Fibroblast of lung (primary cell): ENCODE results near the gene PAFAH2. TPM values are rescaled to one million over a fixed set of nuclear protein-coding genes. Genes with fewer than 3 reads are reported as not detected.

ENCODE experiments used
- DNase-seq, 2 donors: peaks; one replicate each; pipeline versions ENCODE4 v3.0.0 to v3.0.0-alpha.2; 2010; ENCODE audit warnings: low read depth in 2 of 2
- H2AFZ ChIP-seq: 2 replicates; pipeline ENCODE4 v1.5.1; 2012; ENCODE audit warnings: low read length, control low read depth, inconsistent platforms
- H3K27ac ChIP-seq: 2 replicates; pipeline ENCODE4 v1.5.1; 2011; ENCODE audit warnings: low read length, control low read depth; ENCODE audit not compliant: insufficient read depth
- H3K27me3 ChIP-seq: 2 replicates; pipeline ENCODE4 v1.5.1; 2011; ENCODE audit warnings: mild to moderate bottlenecking, low read length; ENCODE audit not compliant: control insufficient read depth, insufficient read depth
- H3K36me3 ChIP-seq: 2 replicates; pipeline ENCODE4 v1.5.1; 2011; ENCODE audit warnings: low read length; ENCODE audit not compliant: control insufficient read depth, insufficient read depth
- H3K4me1 ChIP-seq: 2 replicates; pipeline ENCODE4 v1.5.1; 2011; ENCODE audit warnings: low read length; ENCODE audit not compliant: control insufficient read depth, insufficient read depth; ENCODE audit errors: extremely low read depth
- H3K4me2 ChIP-seq: 2 replicates; pipeline ENCODE4 v1.5.1; 2011; ENCODE audit warnings: low read length, control low read depth; ENCODE audit not compliant: insufficient read depth; ENCODE audit errors: extremely low read depth
- H3K4me3 ChIP-seq, 4 experiments: fragments of 200-600 bp in 1 of 4; sonication (generic) in 1 of 4; replicated peaks in 1 of 4; 2 replicates each; pipeline ENCODE4 v1.5.1; 2011 to 2016; ENCODE audit warnings: low read length in 4 of 4, low read depth in 3 of 4, mild to moderate bottlenecking in 3 of 4, control low read depth in 2 of 4, inconsistent platforms in 1 of 4, mixed read lengths in 1 of 4; ENCODE audit not compliant: insufficient read depth in 1 of 4; ENCODE audit errors: control extremely low read depth in 1 of 4
- H3K79me2 ChIP-seq: 2 replicates; pipeline ENCODE4 v1.5.1; 2012; ENCODE audit warnings: mild to moderate bottlenecking, low read length, inconsistent platforms; ENCODE audit not compliant: control insufficient read depth, insufficient read depth
- H3K9ac ChIP-seq: 2 replicates; pipeline ENCODE4 v1.5.1; 2011; ENCODE audit warnings: mild to moderate bottlenecking, low read length, control low read depth; ENCODE audit not compliant: insufficient read depth
- H3K9me3 ChIP-seq: 2 replicates; pipeline ENCODE4 v1.5.1; 2012; ENCODE audit warnings: low read depth, low read length; ENCODE audit not compliant: control insufficient read depth, insufficient read depth
- H4K20me1 ChIP-seq: 2 replicates; pipeline ENCODE4 v1.5.1; 2011; ENCODE audit warnings: low read length; ENCODE audit not compliant: control insufficient read depth, insufficient read depth; ENCODE audit errors: extremely low read depth
- CTCF ChIP-seq, 2 donors: IDR thresholded peaks in 1 of 2; conservative IDR thresholded peaks in 1 of 2; 1 replicate in 1 of 2; 2 replicates in 1 of 2; pipeline ENCODE4 v1.5.1; 2011 to 2012; ENCODE audit warnings: low read length in 2 of 2, control low read depth in 1 of 2, inconsistent platforms in 1 of 2, low read depth in 1 of 2, mild to moderate bottlenecking in 1 of 2
- EZH2 ChIP-seq: IDR thresholded peaks from 2 replicates; pipeline ENCODE4 v1.5.1; 2012; ENCODE audit warnings: low read length, control low read depth, mild to moderate bottlenecking; ENCODE audit errors: missing control alignments
- polyA plus RNA-seq, 2 donors: library from polyadenylated mRNA; depleted of rRNA in 1 of 2; stranded (reverse) in 1 of 2; unstranded in 1 of 2; fragments of >200 nt; gene quantifications; 2 replicates each; pipeline ENCODE4 v1.2.1, GENCODE V29; 2011 to 2012; ENCODE audit warnings: missing spikeins in 1 of 2
- total RNA-seq: library from RNA; depleted of rRNA; stranded (reverse); fragments of >200 nt; gene quantifications from 2 replicates; pipeline ENCODE4 v1.2.1, GENCODE V29; 2014

PAFAH2 gene
- total and polyA plus RNA-seq, 2 donors (not counting 1 experiment from before 2014, with no cell fraction given), result 8.3 to 11.7 TPM

- Histone ChIP-seq H4K20me1 (no peaks in the 10 kb centered on the region), H2AFZ (no peak overlapping the region), H3K36me3 (no peaks in the 10 kb centered on the region), H3K4me3 (no peak overlapping the region), H3K9me3 (no peaks in the 10 kb centered on the region), H3K4me1 (no peaks in the 10 kb centered on the region), H3K27ac (no peak overlapping the region), H3K27me3 (peaks cover 6% of the 10 kb centered on the region), H3K9ac (no peak overlapping the region), H3K79me2 (no peaks in the 10 kb centered on the region), H3K4me2 (no peak overlapping the region)
- no peak for DNase-seq
- TF ChIP-seq CTCF (conservative IDR thresholded peaks at IDR 0.05 in 1 of 2, IDR thresholded peaks at IDR 0.05 in 1 of 2; ENCODE audit: low read depth in 1 of 2, low read length in 2 of 2) (no peak), EZH2 (no peak)
These were observed 65.5 kb downstream of the PAFAH2 start for GRCh38 chr1:25932321-25932720.

DNA sequence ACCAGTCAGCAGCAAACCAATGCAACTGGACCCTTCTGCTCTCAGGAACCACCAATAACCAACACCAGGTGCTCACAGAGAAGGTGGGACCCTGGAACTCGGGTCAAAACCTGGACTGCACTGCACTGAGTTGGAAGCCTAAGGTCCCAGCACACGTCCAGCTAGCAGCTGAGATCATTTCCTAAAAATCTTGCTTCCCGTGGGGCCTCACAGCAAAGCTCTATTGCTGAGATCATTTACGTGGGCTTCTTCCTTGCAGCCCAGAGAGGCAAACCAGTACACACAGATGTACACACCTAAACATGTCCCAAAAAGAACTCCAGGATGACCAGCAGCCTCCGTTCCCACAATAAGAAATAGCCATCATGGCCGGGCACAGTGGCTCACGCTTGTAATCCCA, 68.8 kb downstream of the PAFAH2 start:
- H3K9ac ChIP-seq, result no peak overlapping the region
- DNase-seq, result no peak
- H3K9me3 ChIP-seq, result no peaks in the 10 kb centered on the region
- H3K27ac ChIP-seq, result no peak overlapping the region
- no peaks in the 10 kb centered on the region for H3K4me1 ChIP-seq
- no peaks in the 10 kb centered on the region for H4K20me1 ChIP-seq
- no peak for TF ChIP-seq EZH2
- no peak for TF ChIP-seq CTCF (conservative IDR thresholded peaks at IDR 0.05 in 1 of 2, IDR thresholded peaks at IDR 0.05 in 1 of 2; ENCODE audit: low read depth in 1 of 2, low read length in 2 of 2)
- H3K27me3 ChIP-seq, result peaks cover 6% of the 10 kb centered on the region
- H2AFZ ChIP-seq, result no peak overlapping the region
- H3K4me2 ChIP-seq, result no peak overlapping the region
- no peaks in the 10 kb centered on the region for H3K79me2 ChIP-seq
- no peak overlapping the region for H3K4me3 ChIP-seq
- H3K36me3 ChIP-seq, result no peaks in the 10 kb centered on the region

- no peak overlapping the region for H3K27ac ChIP-seq
- DNase-seq, result no peak
- H3K4me1 ChIP-seq, result no peaks in the 10 kb centered on the region
- no peak for TF ChIP-seq EZH2
- TF ChIP-seq CTCF (conservative IDR thresholded peaks at IDR 0.05 in 1 of 2, IDR thresholded peaks at IDR 0.05 in 1 of 2; ENCODE audit: low read depth in 1 of 2, low read length in 2 of 2), result no peak
- H4K20me1 ChIP-seq, result no peaks in the 10 kb centered on the region
- no peaks in the 10 kb centered on the region for H3K9me3 ChIP-seq
- no peaks in the 10 kb centered on the region for H3K79me2 ChIP-seq
- H3K27me3 ChIP-seq, result peaks cover 6% of the 10 kb centered on the region
- no peak overlapping the region for H3K4me3 ChIP-seq
- no peak overlapping the region for H2AFZ ChIP-seq
- no peak overlapping the region for H3K9ac ChIP-seq
- no peaks in the 10 kb centered on the region for H3K36me3 ChIP-seq
- H3K4me2 ChIP-seq, result no peak overlapping the region
These were observed 70.2 kb downstream of the PAFAH2 start for GRCh38 chr1:25927521-25928265.
